PC-3 (cell line): ENCODE data around the gene HBB. TPM values are rescaled to one million over a fixed set of nuclear protein-coding genes. Genes with fewer than 3 reads are reported as not detected.

Source experiments
- ATAC-seq: fragments of 200-7000 bp; cut with Tn5 transposase; 2 replicates; pipeline ENCODE4 v1.9.1; 2020; ENCODE audit warnings: mild to moderate bottlenecking, moderate library complexity
- BruUV-seq: library from RNA; stranded (reverse); fragments of 400-500 nt; replicated peaks from 2 replicates; lab custom pipeline; 2021; lab: Mats Ljungman, UMichigan
- CTCF ChIA-PET: fragments of 300-600 bp; sonication (Branson Sonifier 250); formaldehyde crosslinking; loops from one replicate; lab custom pipeline; 2022; ENCODE audit warnings: antibody characterized with exemption; lab: Charles Lee
- POLR2A ChIA-PET: fragments of 300-600 bp; sonication (Branson Sonifier 250); formaldehyde crosslinking; loops from one replicate; lab custom pipeline; 2022; ENCODE audit warnings: antibody characterized with exemption; ENCODE audit not compliant: unreplicated experiment; lab: Charles Lee
- DNase-seq: peaks from one replicate; pipeline ENCODE4 v3.0.0-alpha.2; 2015
- H2AFZ ChIP-seq: fragments of 300-600 bp; sonication (generic); 2 replicates; pipeline ENCODE4 v1.6.0; 2016; ENCODE audit warnings: antibody characterized with exemption, low read length
- H3F3A ChIP-seq: fragments of 300-600 bp; sonication (generic); one replicate; pipeline ENCODE4 v1.6.0; 2017; ENCODE audit warnings: antibody characterized with exemption, low read length, control low read depth, mild to moderate bottlenecking; ENCODE audit not compliant: unreplicated experiment
- H3K27ac ChIP-seq: fragments of 300-600 bp; sonication (generic); 2 replicates; pipeline ENCODE4 v1.5.1; 2016; ENCODE audit warnings: mild to moderate bottlenecking, low read length
- H3K27me3 ChIP-seq: fragments of 300-600 bp; sonication (generic); 2 replicates; pipeline ENCODE4 v1.6.1; 2016; ENCODE audit warnings: low read length, mixed read lengths
- H3K36me3 ChIP-seq: fragments of 300-600 bp; sonication (generic); 2 replicates; pipeline ENCODE4 v1.6.1; 2016; ENCODE audit warnings: low read depth, mixed run types, low read length, mixed read lengths
- H3K4me1 ChIP-seq: fragments of 300-600 bp; sonication (generic); 2 replicates; pipeline ENCODE4 v1.5.1; 2016; ENCODE audit warnings: low read length; ENCODE audit not compliant: insufficient read depth
- H3K4me2 ChIP-seq: fragments of 300-600 bp; sonication (generic); 2 replicates; pipeline ENCODE4 v1.6.0; 2016; ENCODE audit warnings: low read length
- H3K4me3 ChIP-seq: fragments of 300-600 bp; sonication (generic); 2 replicates; pipeline ENCODE4 v1.5.1; 2016; ENCODE audit warnings: mild to moderate bottlenecking, low read length, mixed read lengths
- H3K79me2 ChIP-seq: fragments of 300-600 bp; sonication (generic); 2 replicates; pipeline ENCODE4 v1.6.1; 2017; ENCODE audit warnings: low read length, mixed read lengths
- H3K9ac ChIP-seq: fragments of 300-600 bp; sonication (generic); 2 replicates; pipeline ENCODE4 v1.6.0; 2016; ENCODE audit warnings: mild to moderate bottlenecking, low read length
- H3K9me2 ChIP-seq: fragments of 300-600 bp; sonication (generic); replicated peaks from 2 replicates; pipeline ENCODE4 v1.6.1; 2016; ENCODE audit warnings: mixed run types, low read length, mixed read lengths
- H3K9me3 ChIP-seq: fragments of 300-600 bp; sonication (generic); 2 replicates; pipeline ENCODE4 v1.6.1; 2016; ENCODE audit warnings: low read length, mixed read lengths
- H4K20me1 ChIP-seq: fragments of 300-600 bp; sonication (generic); 2 replicates; pipeline ENCODE4 v1.6.1; 2016; ENCODE audit warnings: low read length, mixed read lengths
- EZH2 ChIP-seq: fragments of 300-600 bp; sonication (generic); IDR thresholded peaks from one replicate; pipeline ENCODE4 v1.6.1; 2017; ENCODE audit warnings: antibody characterized with exemption, mild to moderate bottlenecking, low read length; ENCODE audit not compliant: unreplicated experiment
- EZH2phosphoT487 ChIP-seq: fragments of 300-600 bp; sonication (generic); IDR thresholded peaks from 2 replicates; pipeline ENCODE4 v1.6.1; 2018; ENCODE audit warnings: mild to moderate bottlenecking, antibody characterized with exemption, low read length, borderline replicate concordance
- intact Hi-C: fragments of 100-400 bp; cut with micrococcal nuclease; formaldehyde crosslinking; loops from 2 replicates; pipeline ENCODE4 v1.9.0; 2023
- total RNA-seq: library from RNA; depleted of rRNA; stranded (reverse); fragments of >200 nt; gene quantifications from 2 replicates; pipeline ENCODE4 v1.2.3, GENCODE V29; 2014
- TF ChIP-seq, protein P1 (sequence below): fragments of 300-600 bp; sonication (generic); conservative IDR thresholded peaks from 2 replicates; pipeline ENCODE4 v1.5.1; 2017; ENCODE audit warnings: antibody characterized with exemption, low read depth, mild to moderate bottlenecking, low read length

HBB gene
- total RNA-seq, 1 experiment from 2014 or later = not detected

DNA sequence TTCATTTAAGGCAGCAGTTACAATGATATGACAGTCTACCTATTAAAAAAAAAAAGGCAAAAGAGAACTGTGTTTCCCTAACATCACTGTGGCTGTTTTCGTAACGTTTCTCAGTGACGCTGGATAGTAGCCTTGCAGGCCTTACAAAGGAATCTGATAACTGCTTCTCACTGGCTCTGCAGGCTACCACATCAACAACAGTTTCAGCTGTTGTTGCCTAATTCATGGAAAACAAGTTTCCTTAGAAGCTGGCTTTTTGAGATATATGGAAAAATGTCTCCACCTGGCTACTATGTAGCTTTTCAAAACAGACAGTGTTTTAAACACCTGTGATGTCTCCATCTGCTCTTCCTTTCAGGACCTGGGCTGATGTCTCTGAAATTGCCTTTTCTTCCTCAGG lies 30.1 kb downstream of the HBB start:
- CTCF ChIA-PET = no interaction called here
- no peak for ATAC-seq

DNA sequence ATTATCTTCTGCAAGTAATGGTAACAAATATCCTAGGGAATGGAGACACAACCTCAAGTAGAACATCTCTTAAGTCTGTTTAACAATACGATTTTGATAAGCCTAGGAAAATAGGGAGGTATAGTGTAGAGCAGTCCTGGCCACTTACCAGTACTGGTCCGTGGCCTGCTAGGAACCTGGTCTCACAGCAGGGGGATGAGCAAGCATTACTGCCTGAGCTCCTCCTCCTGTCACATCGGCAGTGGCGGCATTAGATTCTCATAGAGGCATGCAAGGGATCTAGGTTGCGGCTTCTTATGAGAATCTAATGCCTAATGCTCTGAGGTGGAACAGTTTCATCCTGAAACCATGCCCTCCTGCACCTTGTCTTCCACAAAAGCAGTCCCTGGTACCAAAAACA lies 30.8 kb downstream of the HBB start:
- Histone ChIP-seq H3K36me3 (no peaks in the 10 kb centered on the region), H3K4me3 (no peak overlapping the region), H3K27me3 (no peaks in the 10 kb centered on the region), H3F3A (no peaks in the 10 kb centered on the region), H3K27ac (no peak overlapping the region), H2AFZ (no peak overlapping the region), H3K4me1 (no peaks in the 10 kb centered on the region), H3K79me2 (no peaks in the 10 kb centered on the region), H3K9ac (no peak overlapping the region), H3K9me2 (no peaks in the 10 kb centered on the region), H4K20me1 (no peaks in the 10 kb centered on the region), H3K4me2 (no peak overlapping the region), H3K9me3 (no peaks in the 10 kb centered on the region)
- intact Hi-C loops = no loop called here
- ChIA-PET POLR2A (no interaction called here), CTCF (no interaction called here)
- TF ChIP-seq, protein P1, sequence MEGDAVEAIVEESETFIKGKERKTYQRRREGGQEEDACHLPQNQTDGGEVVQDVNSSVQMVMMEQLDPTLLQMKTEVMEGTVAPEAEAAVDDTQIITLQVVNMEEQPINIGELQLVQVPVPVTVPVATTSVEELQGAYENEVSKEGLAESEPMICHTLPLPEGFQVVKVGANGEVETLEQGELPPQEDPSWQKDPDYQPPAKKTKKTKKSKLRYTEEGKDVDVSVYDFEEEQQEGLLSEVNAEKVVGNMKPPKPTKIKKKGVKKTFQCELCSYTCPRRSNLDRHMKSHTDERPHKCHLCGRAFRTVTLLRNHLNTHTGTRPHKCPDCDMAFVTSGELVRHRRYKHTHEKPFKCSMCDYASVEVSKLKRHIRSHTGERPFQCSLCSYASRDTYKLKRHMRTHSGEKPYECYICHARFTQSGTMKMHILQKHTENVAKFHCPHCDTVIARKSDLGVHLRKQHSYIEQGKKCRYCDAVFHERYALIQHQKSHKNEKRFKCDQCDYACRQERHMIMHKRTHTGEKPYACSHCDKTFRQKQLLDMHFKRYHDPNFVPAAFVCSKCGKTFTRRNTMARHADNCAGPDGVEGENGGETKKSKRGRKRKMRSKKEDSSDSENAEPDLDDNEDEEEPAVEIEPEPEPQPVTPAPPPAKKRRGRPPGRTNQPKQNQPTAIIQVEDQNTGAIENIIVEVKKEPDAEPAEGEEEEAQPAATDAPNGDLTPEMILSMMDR = no peak
- TF ChIP-seq EZH2phosphoT487 (no peak), EZH2 (no peak)
- ATAC-seq (no peak), DNase-seq (no peak)
- no TSS peak for BruUV-seq

More for the DNA sequence above, 30.1 kb downstream of the HBB start:
- no peaks in the 10 kb centered on the region for H4K20me1 ChIP-seq
- H3K9ac ChIP-seq = no peak overlapping the region
- TF ChIP-seq, protein P1 = no peak
- TF ChIP-seq EZH2phosphoT487 (no peak), EZH2 (no peak)
- no peak overlapping the region for H3K27ac ChIP-seq
- no peak overlapping the region for H3K4me3 ChIP-seq
- H3K4me1 ChIP-seq = no peaks in the 10 kb centered on the region
- BruUV-seq = no TSS peak
- POLR2A ChIA-PET = no interaction called here
- H3K9me2 ChIP-seq = no peaks in the 10 kb centered on the region
- H3K4me2 ChIP-seq = no peak overlapping the region
- no peak overlapping the region for H2AFZ ChIP-seq
- H3K79me2 ChIP-seq = no peaks in the 10 kb centered on the region
- DNase-seq = no peak
- no peaks in the 10 kb centered on the region for H3F3A ChIP-seq
- intact Hi-C loops = no loop called here
- no peaks in the 10 kb centered on the region for H3K9me3 ChIP-seq
- H3K27me3 ChIP-seq = no peaks in the 10 kb centered on the region
- H3K36me3 ChIP-seq = no peaks in the 10 kb centered on the region

DNA sequence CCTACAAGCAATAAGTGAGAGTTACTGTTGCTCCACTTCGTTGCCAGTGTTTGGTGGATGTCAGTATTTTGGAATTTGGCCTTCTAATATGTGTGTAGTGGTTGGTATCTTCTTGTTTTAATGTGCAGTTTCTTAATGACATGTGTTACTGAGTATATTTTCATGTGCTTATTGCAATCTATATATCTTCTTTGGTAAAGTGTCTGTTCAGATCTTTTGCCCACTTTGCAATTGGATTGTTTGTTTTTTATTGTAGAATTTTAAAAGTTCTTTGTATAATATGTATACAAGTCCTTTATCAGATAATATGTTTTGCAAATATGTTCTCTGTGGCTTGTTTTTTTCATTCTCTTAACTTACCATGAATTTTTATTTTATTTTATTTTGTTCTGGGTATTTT lies 34.1 kb downstream of the HBB start:
- Histone ChIP-seq H3K36me3 (no peaks in the 10 kb centered on the region), H3F3A (no peaks in the 10 kb centered on the region), H3K9me2 (no peaks in the 10 kb centered on the region), H3K4me1 (no peaks in the 10 kb centered on the region), H3K4me3 (no peak overlapping the region), H3K9me3 (no peaks in the 10 kb centered on the region), H3K79me2 (no peaks in the 10 kb centered on the region), H4K20me1 (no peaks in the 10 kb centered on the region), H2AFZ (no peak overlapping the region), H3K27me3 (no peaks in the 10 kb centered on the region), H3K4me2 (no peak overlapping the region), H3K9ac (no peak overlapping the region), H3K27ac (no peak overlapping the region)
- ATAC-seq = no peak
- BruUV-seq = no TSS peak
- no peak for DNase-seq
- intact Hi-C loops = no loop called here
- ChIA-PET CTCF (no interaction called here), POLR2A (no interaction called here)
- TF ChIP-seq EZH2phosphoT487 (no peak), EZH2 (no peak)
- TF ChIP-seq, protein P1 = no peak
